Stimulated activated CD4-positive, alpha-beta T cell treated with anti-CD3 and anti-CD28 coated beads, Interleukin-15, amount 100 ng/mL, for 1 hour (primary cell): ENCODE results near the gene GANC.
"Not testable (repeated sequence)": the region's sequence is repeated elsewhere in the genome, so short reads cannot be mapped to it uniquely, and the experiment has no call there.

Experiments
- DNase-seq, 2 donors: peaks; one replicate each; pipeline ENCODE4 v3.0.0-alpha.2; 2020; ENCODE audit warnings: low read depth in 1 of 2, low spot score in 1 of 2

Gene GANC

GRCh38 chr15:42282344-42282743 is 9.3 kb downstream of the GANC start:
- DNase-seq, result no peak

GRCh38 chr15:42282926-42283325 is 9.9 kb downstream of the GANC start:
- no peak for DNase-seq

GRCh38 chr15:42283671-42284070 is 10.7 kb downstream of the GANC start:
- no peak for DNase-seq

- DNase-seq, result no peak
Measured at GRCh38 chr15:42284551-42284950, 11.6 kb downstream of the GANC start.

- DNase-seq, result no peak
Measured at GRCh38 chr15:42285034-42285433, 12.0 kb downstream of the GANC start.

- no peak for DNase-seq
Measured at GRCh38 chr15:42286445-42287029, 13.5 kb downstream of the GANC start.

GRCh38 chr15:42287931-42288330 is 14.9 kb downstream of the GANC start:
- no peak for DNase-seq

GRCh38 chr15:42289166-42289565 is 16.2 kb downstream of the GANC start:
- no peak for DNase-seq

- DNase-seq, result not testable (repeated sequence)
Measured at GRCh38 chr15:42301004-42301403, 28.0 kb downstream of the GANC start.

- DNase-seq, result no peak
Measured at GRCh38 chr15:42306681-42307080, 33.7 kb downstream of the GANC start.

- no peak for DNase-seq
Measured at GRCh38 chr15:42313463-42313862, 40.5 kb downstream of the GANC start.

- no peak for DNase-seq
Measured at GRCh38 chr15:42314818-42315217, 41.8 kb downstream of the GANC start.

- no peak for DNase-seq
Measured at GRCh38 chr15:42315521-42315920, 42.5 kb downstream of the GANC start.

GRCh38 chr15:42316282-42316805 is 43.3 kb downstream of the GANC start:
- DNase-seq, result not testable (repeated sequence)

GRCh38 chr15:42319206-42319605 is 46.2 kb downstream of the GANC start:
- no peak for DNase-seq

GRCh38 chr15:42324308-42324707 is 51.3 kb downstream of the GANC start:
- no peak for DNase-seq

- no peak for DNase-seq
Measured at GRCh38 chr15:42329161-42329560, 56.2 kb downstream of the GANC start.

GRCh38 chr15:42329992-42330391 is 57.0 kb downstream of the GANC start:
- DNase-seq, result no peak

GRCh38 chr15:42331235-42331634 is 58.2 kb downstream of the GANC start:
- no peak for DNase-seq

- no peak for DNase-seq
Measured at GRCh38 chr15:42332331-42332730, 59.3 kb downstream of the GANC start.

GRCh38 chr15:42335074-42335473 is 62.1 kb downstream of the GANC start:
- DNase-seq, result no peak

- DNase-seq, result not testable (repeated sequence)
Measured at GRCh38 chr15:42336650-42337049, 63.6 kb downstream of the GANC start.

- DNase-seq, result not testable (repeated sequence)
Measured at GRCh38 chr15:42337104-42337503, 64.1 kb downstream of the GANC start.
